ENCODE results near the gene CDH13.

The CDH13 gene

GRCh38 chr16:82999711-83000110 lies 372.9 kb downstream of the CDH13 start:
- DNase-seq (ENCODE audit: low spot score): no peak

- DNase-seq (ENCODE audit: low spot score): no peak
These were observed 375.9 kb downstream of the CDH13 start for GRCh38 chr16:83002351-83003334.

- DNase-seq (ENCODE audit: low spot score): no peak
These were observed 378.3 kb downstream of the CDH13 start for GRCh38 chr16:83004868-83005652.

GRCh38 chr16:83005653-83006160 lies 378.9 kb downstream of the CDH13 start:
- no peak for DNase-seq (ENCODE audit: low spot score)

GRCh38 chr16:83010776-83011720 lies 384.3 kb downstream of the CDH13 start:
- no peak for DNase-seq (ENCODE audit: low spot score)

- DNase-seq (ENCODE audit: low spot score): no peak
These were observed 385.2 kb downstream of the CDH13 start for GRCh38 chr16:83011939-83012338.

- no peak for DNase-seq (ENCODE audit: low spot score)
These were observed 386.3 kb downstream of the CDH13 start for GRCh38 chr16:83013071-83013470.

GRCh38 chr16:83019963-83020362 lies 393.2 kb downstream of the CDH13 start:
- DNase-seq (ENCODE audit: low spot score): no peak

- DNase-seq (ENCODE audit: low spot score): no peak
These were observed 394.3 kb downstream of the CDH13 start for GRCh38 chr16:83021045-83021444.

- no peak for DNase-seq (ENCODE audit: low spot score)
These were observed 395.0 kb downstream of the CDH13 start for GRCh38 chr16:83021746-83022145.

GRCh38 chr16:83023011-83023410 lies 396.2 kb downstream of the CDH13 start:
- DNase-seq (ENCODE audit: low spot score): no peak

- DNase-seq (ENCODE audit: low spot score): no peak
These were observed 396.9 kb downstream of the CDH13 start for GRCh38 chr16:83023640-83024039.

- DNase-seq (ENCODE audit: low spot score): no peak
These were observed 401.2 kb downstream of the CDH13 start for GRCh38 chr16:83027973-83028372.

- no peak for DNase-seq (ENCODE audit: low spot score)
These were observed 402.7 kb downstream of the CDH13 start for GRCh38 chr16:83029467-83029866.

GRCh38 chr16:83031524-83031923 lies 404.8 kb downstream of the CDH13 start:
- DNase-seq (ENCODE audit: low spot score): no peak

- no peak for DNase-seq (ENCODE audit: low spot score)
These were observed 410.3 kb downstream of the CDH13 start for GRCh38 chr16:83037102-83037501.

GRCh38 chr16:83037884-83038283 lies 411.1 kb downstream of the CDH13 start:
- DNase-seq (ENCODE audit: low spot score): no peak

GRCh38 chr16:83040174-83040573 lies 413.4 kb downstream of the CDH13 start:
- DNase-seq (ENCODE audit: low spot score): no peak

GRCh38 chr16:83044589-83044988 lies 417.8 kb downstream of the CDH13 start:
- DNase-seq (ENCODE audit: low spot score): no peak

GRCh38 chr16:83045790-83046189 lies 419.0 kb downstream of the CDH13 start:
- DNase-seq (ENCODE audit: low spot score): no peak

GRCh38 chr16:83046664-83047063 lies 419.9 kb downstream of the CDH13 start:
- DNase-seq (ENCODE audit: low spot score): no peak

- no peak for DNase-seq (ENCODE audit: low spot score)
These were observed 424.7 kb downstream of the CDH13 start for GRCh38 chr16:83051451-83051850.
